ENCODE measurements around the gene CYB5B.

- no peak for TF ChIP-seq RCOR1 (IDR thresholded peaks at IDR 0.05; ENCODE audit: low read length)
- TF ChIP-seq CTCF (IDR thresholded peaks at IDR 0.05), result no peak
- TF ChIP-seq MAX (IDR thresholded peaks at IDR 0.05; ENCODE audit: low read depth), result no peak
- no peak for TF ChIP-seq YY1 (IDR thresholded peaks at IDR 0.05; ENCODE audit: low read depth)
- TF ChIP-seq SIN3A (IDR thresholded peaks at IDR 0.05; ENCODE audit: borderline replicate concordance, low read depth, low read length), result no peak
- TF ChIP-seq TAF1 (IDR thresholded peaks at IDR 0.05; ENCODE audit: borderline replicate concordance, low read depth, low read length), result no peak
- TF ChIP-seq POLR2AphosphoS5 (IDR thresholded peaks at IDR 0.05; ENCODE audit: low read depth, low read length), result no peak
- TF ChIP-seq EP300 (IDR thresholded peaks at IDR 0.05; ENCODE audit: borderline replicate concordance in 1 of 2, low read depth in 1 of 2, low read length in 1 of 2), result no peak
- TF ChIP-seq JUND (IDR thresholded peaks at IDR 0.05), result no peak
- TF ChIP-seq FOXM1 (IDR thresholded peaks at IDR 0.05; ENCODE audit: low read depth), result no peak
- TF ChIP-seq FOXJ3 (CRISPR knock-in tag; IDR thresholded peaks at IDR 0.05), result no peak
- no peak for TF ChIP-seq EZH2phosphoT487 (IDR thresholded peaks at IDR 0.05; ENCODE audit: borderline replicate concordance, low read depth)
- TF ChIP-seq USF2 (IDR thresholded peaks at IDR 0.05; ENCODE audit: borderline replicate concordance, low read depth, low read length), result no peak
Measured at GRCh38 chr16:69471121-69471520, 46.7 kb downstream of the CYB5B start.

All from SK-N-SH (cell line).